K562 (cell line): ENCODE data around the gene CNR2. TPM values are rescaled to one million over a fixed set of nuclear protein-coding genes. Genes with fewer than 3 reads are reported as not detected.
A peak's percentile ranks its signal among the peaks of the same experiment; 100 is the strongest.

ENCODE experiments used
- AFF1 ChIP-seq, 2 experiments: fragments of 450-650 bp; IDR thresholded peaks; 2 replicates each; pipeline ENCODE4 v1.6.1; 2018; ENCODE audit warnings: mild to moderate bottlenecking in 2 of 2, low read depth in 1 of 2; ENCODE audit not compliant: partially characterized antibody in 2 of 2
- HLTF ChIP-seq: fragments of 450-650 bp; IDR thresholded peaks from 2 replicates; pipeline ENCODE4 v1.6.1; 2016
- MNT ChIP-seq, 2 experiments: fragments of 450-650 bp; conservative IDR thresholded peaks; 2 replicates each; pipeline ENCODE4 v1.6.1; 2017; ENCODE audit warnings: mild to moderate bottlenecking in 2 of 2, moderate library complexity in 2 of 2
- RERE ChIP-seq: sonication (generic); formaldehyde crosslinking; IDR thresholded peaks from 2 replicates; pipeline ENCODE4 v1.8.0; 2023; ENCODE audit warnings: missing genetic modification reagents, mild to moderate bottlenecking, borderline replicate concordance
- TCF7 ChIP-seq: sonication (generic); IDR thresholded peaks from 2 replicates; pipeline ENCODE4 v1.6.1; 2016; ENCODE audit warnings: antibody characterized with exemption, borderline replicate concordance
- TFE3 ChIP-seq: fragments of 450-650 bp; formaldehyde crosslinking; IDR thresholded peaks from 2 replicates; pipeline ENCODE4 v1.4.0; 2020; ENCODE audit warnings: mild to moderate bottlenecking, mixed read lengths
- TRIM28 ChIP-seq: fragments of 450-650 bp; IDR thresholded peaks from 2 replicates; pipeline ENCODE4 v1.6.1; 2017
- ZHX1 ChIP-seq: fragments of 150-350 bp; conservative IDR thresholded peaks from 2 replicates; pipeline ENCODE4 v1.6.1; 2014; ENCODE audit warnings: low read length
- ZNF239 ChIP-seq: fragments of 250-450 bp; sonication (Bioruptor Pico); IDR thresholded peaks from 2 replicates; pipeline ENCODE4 v1.4.0; 2020; ENCODE audit warnings: mild to moderate bottlenecking
- ZNF384 ChIP-seq: IDR thresholded peaks from 2 replicates; pipeline ENCODE4 v1.6.1; 2012; ENCODE audit warnings: low read depth, low read length, improper control_type of control experiment
- polyA plus RNA-seq, 8 experiments: library from polyadenylated mRNA; depleted of rRNA in 4 of 8; stranded (reverse) in 5 of 8; unstranded in 3 of 8; fragments of >200 nt; fragmentation: Nextera tagmentation in 2 of 8; fragmentation: Illumina TruSeq in 1 of 8; extraction: Ambion mirVana in 2 of 8; extraction: Trizol in 1 of 8; gene quantifications; 2 replicates each; pipeline versions ENCODE4 v1.2.1 to v1.2.3, GENCODE V29; 2011 to 2014; ENCODE audit warnings: inconsistent platforms in 1 of 8, missing spikeins in 1 of 8
- total RNA-seq, 7 experiments: library from RNA; depleted of rRNA in 6 of 7; stranded (reverse); fragments of >200 nt in 6 of 7; fragmentation: Illumina TruSeq in 2 of 7; extraction: Trizol in 2 of 7; gene quantifications; 2 replicates each; pipeline versions ENCODE4 v1.2.1 to v1.2.3, GENCODE V29; 2011 to 2021; ENCODE audit warnings: low replicate concordance in 1 of 7

CNR2 gene
- total and polyA plus RNA-seq, 9 of the 15 experiments (the other 6 are each of a cell fraction or from before 2014, with no cell fraction given): not detected

GRCh38 chr1:23825076-23825761, 87.9 kb downstream of the CNR2 start, which contains the start of gene HMGCL (continued):
- TF ChIP-seq ZHX1 (0 out of 2 replicates have a peak, but pooled peaks have one; percentile 25), HLTF (peak; percentile 15; the same call in 1 of the 2 replicates), MNT (conservative IDR thresholded peaks at IDR 0.05) (peak; percentile 78 to 93), RERE (CRISPR knock-in tag) (no peak), AFF1 (IDR thresholded peaks at IDR 0.05; ENCODE audit: low read depth in 1 of 2, partially characterized antibody in 2 of 2) (peak in 1 of 2 experiments; percentile 68), ZNF384 (peak; percentile 3; the same call in 1 of the 2 replicates), ZNF239 (CRISPR knock-in tag) (no peak), TFE3 (peak; percentile 61), TRIM28 (0 out of 2 replicates have a peak, but pooled peaks have one; percentile 27), TCF7 (no peak)
